ENCODE results near the gene CDCA4. TPM values are rescaled to one million over a fixed set of nuclear protein-coding genes. Genes with fewer than 3 reads are reported as not detected.
"Not testable (repeated sequence)": the region's sequence is repeated elsewhere in the genome, so short reads cannot be mapped to it uniquely, and the experiment has no call there.

CDCA4 gene
- total RNA-seq, 1 donor from 2014 or later: 21.7 TPM

DNA sequence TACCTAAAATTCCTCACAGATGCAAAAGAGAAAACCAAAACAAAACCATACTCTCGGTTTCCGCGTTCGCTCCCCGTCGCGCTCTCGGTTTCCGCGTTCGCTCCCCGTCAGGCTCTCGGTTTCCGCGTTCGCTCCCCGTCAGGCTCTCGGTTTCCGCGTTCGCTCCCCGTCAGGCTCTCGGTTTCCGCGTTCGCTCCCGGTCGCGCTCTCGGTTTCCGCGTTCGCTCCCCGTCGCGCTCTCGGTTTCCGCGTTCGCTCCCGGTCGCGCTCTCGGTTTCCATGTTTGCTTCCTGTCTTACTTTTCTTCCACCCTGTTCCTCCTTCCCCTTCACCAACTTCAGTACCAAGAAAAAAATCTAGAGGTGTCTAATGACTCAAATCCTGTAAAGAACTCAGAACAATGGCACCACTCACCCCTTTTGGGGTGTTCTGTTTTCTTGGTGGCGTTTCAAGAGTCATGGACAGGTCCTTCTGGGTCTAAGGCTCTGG, 12.6 kb upstream of the CDCA4 start:
- DNase-seq (ENCODE audit: low spot score): not testable (repeated sequence)

DNA sequence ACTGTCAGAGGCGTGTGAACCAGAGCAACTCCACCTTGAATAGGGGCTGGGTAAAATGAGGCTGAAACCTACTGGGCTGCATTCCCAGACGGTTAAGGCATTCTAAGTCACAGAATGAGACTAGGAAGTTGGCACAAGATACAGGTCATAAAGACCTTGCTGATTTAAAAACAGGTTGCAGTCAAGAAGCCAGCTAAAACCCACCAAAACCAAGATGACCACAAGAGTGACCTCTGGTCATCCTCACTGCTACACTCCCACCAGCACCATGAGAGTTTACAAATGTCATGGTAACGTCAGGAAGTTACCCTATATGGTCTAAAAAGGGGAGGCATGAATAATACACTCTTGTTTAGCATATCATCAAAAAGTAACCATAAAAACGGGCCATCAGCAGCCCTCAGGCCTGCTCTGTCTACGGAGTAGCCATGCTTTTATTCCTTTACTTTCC, 11.6 kb upstream of the CDCA4 start:
- DNase-seq (ENCODE audit: low spot score): not testable (repeated sequence)

DNA sequence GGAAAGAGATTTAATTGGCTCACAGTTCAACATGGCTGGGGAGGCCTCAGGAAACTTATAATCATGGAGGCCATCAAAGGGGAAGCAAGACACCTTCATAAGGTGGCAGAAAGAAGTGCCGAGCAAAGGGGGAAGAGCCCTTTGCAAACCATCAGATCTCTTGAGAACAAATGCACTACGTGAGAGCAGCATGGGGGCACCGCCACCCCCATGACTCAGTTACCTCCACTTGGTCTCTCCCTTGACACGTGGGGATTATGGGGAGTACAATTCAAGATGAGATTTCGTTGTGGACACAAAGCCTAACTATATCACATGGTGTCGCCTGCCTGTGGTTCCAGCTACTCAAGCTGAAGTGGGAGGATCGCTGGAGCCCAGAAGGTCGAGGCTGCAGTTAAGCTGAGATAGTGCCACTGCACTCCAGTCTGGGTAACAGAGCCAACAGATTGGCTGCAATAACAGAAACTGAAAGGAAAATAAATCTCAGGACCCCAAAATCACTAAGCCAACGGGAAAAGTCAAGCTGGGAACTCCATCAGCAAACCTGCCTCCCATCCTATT, 10.0 kb upstream of the CDCA4 start:
- no peak for DNase-seq (ENCODE audit: low spot score)

GRCh38 chr14:105030194-105030593, 9.3 kb upstream of the CDCA4 start:
- DNase-seq (ENCODE audit: low spot score): no peak

GRCh38 chr14:105029402-105029801, 8.5 kb upstream of the CDCA4 start:
- DNase-seq (ENCODE audit: low spot score): no peak

GRCh38 chr14:105028251-105028927, 7.5 kb upstream of the CDCA4 start:
- no peak for DNase-seq (ENCODE audit: low spot score)

GRCh38 chr14:105027718-105028117, 6.8 kb upstream of the CDCA4 start:
- not testable (repeated sequence) for DNase-seq (ENCODE audit: low spot score)

GRCh38 chr14:105026802-105027563, 6.1 kb upstream of the CDCA4 start:
- no peak for DNase-seq (ENCODE audit: low spot score)

DNA sequence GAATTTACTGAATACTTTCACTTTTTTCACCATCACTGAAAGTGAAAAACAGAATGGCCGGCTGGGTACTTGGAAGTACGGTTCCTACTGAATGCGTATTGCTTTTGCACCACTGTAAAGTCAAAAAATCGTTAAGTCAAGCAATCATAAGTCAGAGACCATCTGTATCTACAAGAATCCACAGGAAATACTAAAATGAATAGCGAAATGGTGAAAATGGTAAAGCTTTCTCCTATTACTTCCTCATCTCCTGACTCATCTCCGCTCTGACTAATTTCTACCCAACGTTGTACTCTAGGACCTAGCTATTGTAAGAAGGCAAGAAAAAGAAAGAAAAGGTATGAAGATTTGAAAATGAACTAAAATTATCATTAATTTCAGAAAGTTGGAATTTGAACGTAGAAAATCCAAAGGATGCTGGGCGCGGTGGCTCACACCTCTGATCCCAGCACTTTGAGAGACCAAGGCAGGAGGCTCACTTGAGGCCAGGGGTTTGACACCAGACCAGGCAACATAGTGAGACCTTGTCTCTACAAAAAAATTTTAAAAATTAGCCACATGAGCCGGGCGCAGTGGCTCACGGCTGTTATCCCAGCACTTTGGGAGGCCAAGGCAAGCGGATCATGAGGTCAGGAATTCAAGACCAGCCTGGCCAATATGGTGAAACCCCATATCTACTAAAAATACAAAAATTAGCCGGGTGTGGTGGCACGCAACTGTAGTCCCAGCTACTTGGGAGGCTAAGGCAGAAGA, 5.3 kb upstream of the CDCA4 start:
- DNase-seq (ENCODE audit: low spot score): no peak

GRCh38 chr14:105025429-105025828, 4.5 kb upstream of the CDCA4 start:
- no peak for DNase-seq (ENCODE audit: low spot score)

DNA sequence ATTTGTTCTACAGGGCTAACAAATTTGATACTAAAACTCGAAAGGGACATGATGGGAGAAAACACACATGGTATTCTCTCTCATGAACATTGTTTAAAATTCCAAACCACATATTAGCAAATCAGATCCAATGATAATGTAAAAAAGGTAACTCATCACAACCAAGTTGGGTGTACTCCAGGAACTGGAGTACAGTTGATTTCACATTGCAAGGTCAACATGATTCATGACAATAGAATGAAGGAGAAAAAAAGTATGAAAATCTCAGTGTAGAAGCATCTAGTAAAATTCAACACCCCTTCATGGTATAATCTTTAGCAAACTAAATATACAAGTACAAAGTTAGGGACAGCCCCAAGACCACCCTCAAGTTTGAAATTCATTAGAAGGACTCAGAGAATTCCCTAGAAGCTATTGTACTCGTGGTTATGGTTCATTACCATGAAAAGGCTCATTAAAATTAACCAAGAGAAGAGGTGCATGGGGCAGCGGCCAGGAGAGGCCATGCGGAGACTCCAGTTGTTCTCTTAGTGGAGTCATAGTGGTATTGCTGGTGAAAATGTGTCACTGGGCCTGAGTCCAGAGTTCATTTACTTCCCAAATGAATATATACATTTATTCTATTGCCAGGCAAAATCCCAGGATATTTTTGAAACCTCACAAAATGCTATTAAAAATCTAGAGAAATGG, 3.1 kb upstream of the CDCA4 start:
- DNase-seq (ENCODE audit: low spot score): no peak

GRCh38 chr14:105023144-105023543, 2.3 kb upstream of the CDCA4 start:
- DNase-seq (ENCODE audit: low spot score): no peak

DNA sequence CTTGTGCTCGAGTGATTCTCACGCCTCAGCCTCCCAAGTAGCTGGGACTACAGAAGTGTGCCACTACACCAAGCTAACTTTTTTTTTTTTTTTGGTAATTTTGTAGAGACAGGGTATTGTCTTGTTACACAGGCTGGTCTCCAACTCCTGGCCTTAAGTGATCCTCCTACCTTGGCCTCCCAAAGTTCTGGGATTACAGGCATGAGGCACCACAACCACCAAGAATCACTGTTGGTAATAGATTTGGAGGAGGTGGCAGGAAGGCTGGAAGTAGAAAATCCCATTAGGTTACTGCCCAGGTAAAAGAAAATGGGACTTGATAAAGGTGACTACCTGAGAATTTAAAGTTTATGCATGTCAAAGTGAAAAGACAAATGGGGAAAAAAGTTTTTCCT, 1.4 kb upstream of the CDCA4 start:
- no peak for DNase-seq (ENCODE audit: low spot score)

GRCh38 chr14:105021656-105022275, 883 bp upstream of the CDCA4 start:
- no peak for DNase-seq (ENCODE audit: low spot score)

DNA sequence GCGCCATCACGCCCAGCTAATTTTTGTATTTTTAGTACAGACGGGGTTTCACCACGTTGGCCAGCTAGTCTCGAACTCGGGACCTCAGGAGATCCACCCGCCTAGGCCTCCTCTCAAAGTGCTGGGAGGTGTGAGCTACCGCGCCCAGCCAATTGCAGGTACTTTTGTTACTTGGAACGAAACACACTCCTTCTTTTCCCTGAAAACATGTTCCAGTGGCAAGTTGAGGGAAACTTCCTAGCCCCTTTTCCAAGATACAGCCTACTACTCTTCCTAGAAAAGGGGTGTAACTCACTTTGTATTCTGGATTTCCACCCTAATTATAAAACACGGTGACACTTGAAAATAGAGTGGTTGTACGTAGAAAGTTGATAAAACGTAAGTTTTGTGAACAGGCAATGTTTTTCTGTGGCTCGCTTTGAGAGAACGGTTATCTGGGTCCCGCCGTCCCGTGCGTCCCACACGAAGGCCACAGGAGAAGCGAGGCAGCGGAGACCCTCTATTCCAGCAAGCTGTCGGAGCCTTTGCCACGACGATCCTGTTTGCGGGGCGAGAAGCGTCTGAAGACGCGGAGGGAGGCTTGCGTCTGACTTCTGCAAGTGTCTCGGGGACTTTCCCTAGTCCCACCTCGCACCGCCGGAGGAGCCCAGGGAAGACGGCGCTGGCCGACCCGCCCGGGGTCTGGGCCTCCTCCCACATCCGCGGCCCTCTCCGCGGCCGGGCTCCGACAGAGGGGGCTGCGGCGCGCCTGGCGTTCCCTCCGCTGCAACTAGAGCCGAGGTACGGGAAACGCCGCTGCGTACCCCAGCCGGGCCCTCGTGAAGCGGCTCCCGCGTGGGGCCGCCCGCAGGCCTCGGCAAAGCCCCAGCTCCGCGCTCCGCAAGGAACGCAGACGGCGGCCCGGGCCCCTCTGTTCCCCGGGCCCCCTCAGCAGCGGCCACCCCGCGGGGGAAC, 745 bp downstream of the CDCA4 start:
- peak; percentile 44 for DNase-seq (ENCODE audit: low spot score)

DNA sequence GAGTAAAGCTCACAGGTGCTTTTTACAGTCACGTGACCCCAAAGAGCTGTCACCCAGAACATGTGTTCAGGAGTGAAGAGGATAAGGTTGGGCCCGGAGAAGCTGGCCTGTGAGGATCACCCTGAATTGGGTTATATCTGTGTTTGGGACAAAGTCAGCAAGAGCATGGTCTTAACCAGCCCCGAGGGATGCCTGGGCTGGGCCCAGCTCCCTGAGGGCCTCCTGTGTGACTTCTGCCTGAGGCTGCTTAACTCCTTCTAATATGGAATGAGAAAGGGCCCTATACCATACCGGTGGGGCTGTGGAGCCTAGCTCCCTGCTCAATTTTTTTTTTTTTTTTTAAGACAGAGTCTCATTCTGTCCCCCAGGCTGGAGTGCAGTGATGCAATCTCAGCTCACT, 2.5 kb downstream of the CDCA4 start:
- DNase-seq (ENCODE audit: low spot score): no peak

DNA sequence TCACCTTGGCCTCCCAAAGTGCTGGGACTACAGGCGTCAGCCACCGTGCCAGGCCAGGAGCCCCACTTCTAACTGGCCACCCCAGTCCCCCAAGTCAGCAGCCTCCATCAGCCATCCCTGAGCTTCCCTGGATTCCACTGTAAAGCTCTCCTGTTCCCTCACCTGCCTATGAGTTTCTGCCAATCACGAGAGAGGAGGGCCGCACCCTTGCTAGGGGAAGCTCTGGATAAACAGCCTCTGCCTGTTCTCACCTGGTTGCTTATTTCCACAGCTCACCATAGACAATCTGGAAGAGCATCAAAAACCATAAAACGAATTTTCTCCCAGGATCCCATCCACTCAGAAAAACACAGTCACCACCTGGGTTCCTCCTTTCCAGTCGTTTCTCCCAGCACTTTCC, 5.0 kb downstream of the CDCA4 start:
- no peak for DNase-seq (ENCODE audit: low spot score)

- no peak for DNase-seq (ENCODE audit: low spot score)
Observed at GRCh38 chr14:105015242-105015641, 5.6 kb downstream of the CDCA4 start.

DNA sequence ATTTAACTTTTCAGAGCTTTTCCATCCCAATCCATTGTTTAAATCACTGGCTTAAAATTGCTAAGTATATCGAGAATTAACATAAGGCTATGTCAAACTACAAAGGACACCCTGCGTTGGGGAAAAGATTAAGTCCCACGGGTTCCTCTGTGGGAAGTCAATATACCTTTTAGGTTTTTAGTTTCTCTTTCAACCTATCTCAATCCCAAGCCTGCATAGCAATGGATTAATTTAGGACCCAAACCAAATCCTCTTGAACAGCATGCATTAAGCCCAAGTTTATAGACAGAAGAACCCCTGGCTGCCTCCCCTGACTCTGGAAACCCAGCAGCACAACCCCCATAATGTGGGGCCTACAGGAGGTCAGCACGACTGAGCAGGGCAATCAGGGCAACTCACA, 6.3 kb downstream of the CDCA4 start:
- no peak for DNase-seq (ENCODE audit: low spot score)

DNA sequence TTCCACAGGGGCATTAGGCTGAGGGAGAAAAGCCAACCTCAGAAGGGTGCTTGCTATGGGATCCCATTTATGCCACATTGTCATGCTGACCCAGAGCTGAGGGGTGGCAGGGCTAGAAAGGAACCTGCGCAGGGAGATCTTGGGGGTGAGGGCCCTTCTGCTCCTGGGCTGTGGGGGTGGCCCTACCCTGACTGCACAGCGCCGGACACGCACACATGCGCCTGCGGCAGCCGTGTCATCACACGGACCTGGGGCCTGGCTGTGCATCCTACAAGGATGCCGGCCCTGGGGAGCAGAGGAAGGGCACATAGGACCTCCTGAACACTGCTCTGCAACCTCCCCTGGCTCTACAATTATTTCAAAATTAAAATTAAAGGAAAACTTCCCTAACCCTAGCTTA, 6.9 kb downstream of the CDCA4 start:
- DNase-seq (ENCODE audit: low spot score): no peak

Data from umbilical cord (tissue), 2 donors.